GM12892 (cell line): ENCODE measurements around the gene PHLPP1.

Source experiments
- POLR2A ChIP-seq: IDR thresholded peaks from 2 replicates; pipeline ENCODE4 v1.6.1; 2011; ENCODE audit warnings: low read depth, low read length, control low read depth
- POLR2AphosphoS5 ChIP-seq: IDR thresholded peaks from 2 replicates; pipeline ENCODE4 v1.6.1; 2011; ENCODE audit warnings: low read depth, low read length, control low read depth

GRCh38 chr18:62837011-62837410 lies 121.7 kb downstream of the PHLPP1 start:
- no peak for TF ChIP-seq POLR2AphosphoS5
- TF ChIP-seq POLR2A, result no peak
